ENCODE data around the gene C14orf132. TPM values are rescaled to one million over a fixed set of nuclear protein-coding genes. Genes with fewer than 3 reads are reported as not detected.
"Not testable (repeated sequence)": the region's sequence is repeated elsewhere in the genome, so short reads cannot be mapped to it uniquely, and the experiment has no call there.

The C14orf132 gene
- total and polyA plus RNA-seq, 2 donors = 1.7 to 4.3 TPM

DNA sequence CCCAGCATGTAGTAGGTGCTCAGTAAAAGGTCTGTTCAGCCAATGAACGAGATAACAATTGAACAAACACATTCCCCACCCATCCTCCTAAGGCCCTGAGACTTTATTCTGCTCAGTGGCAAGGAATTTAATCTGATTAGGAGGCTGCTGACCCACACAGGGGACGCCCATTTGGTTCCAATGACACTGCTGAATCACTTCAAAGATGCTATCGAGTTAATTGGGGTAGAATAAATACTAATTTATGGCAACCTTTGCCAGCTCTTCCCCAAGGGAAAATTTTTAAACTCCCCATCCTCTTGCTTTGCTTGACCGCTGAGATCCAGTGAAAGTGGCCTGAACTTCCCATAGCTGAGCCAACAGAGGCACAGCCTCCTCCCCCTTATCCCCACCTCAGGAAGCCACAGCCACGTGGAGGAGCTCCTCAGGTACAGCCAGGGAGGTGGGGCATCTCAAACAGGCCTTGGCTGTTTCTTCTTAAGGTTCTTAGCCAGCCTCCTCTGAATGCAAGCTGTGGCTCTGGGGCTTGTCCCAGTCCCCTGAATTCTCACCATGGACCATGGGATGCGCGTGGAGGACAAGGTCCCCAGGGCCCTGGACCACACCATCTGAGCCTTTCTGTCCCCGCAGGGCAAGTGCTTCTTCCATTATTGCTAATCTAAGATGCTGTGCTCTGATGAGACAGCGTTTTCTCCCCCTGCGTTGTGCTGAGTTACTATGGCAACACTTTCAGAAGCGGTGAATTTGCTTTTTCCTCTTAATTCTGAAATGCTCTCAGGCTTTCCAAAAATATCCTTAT lies 26.7 kb downstream of the C14orf132 start:
- Histone ChIP-seq H3K27me3 (ENCODE audit: control insufficient read depth in 2 of 2, insufficient read depth in 1 of 2, low read length in 1 of 2) (no peaks in the 10 kb centered on the region), H3K4me3 (ENCODE audit: low read length in 2 of 2) (no peak overlapping the region), H3K9me3 (ENCODE audit: control insufficient read depth in 2 of 2, insufficient read depth in 1 of 2, low read length in 1 of 2) (no peaks in the 10 kb centered on the region), H3K36me3 (ENCODE audit: control insufficient read depth in 2 of 2, insufficient read depth in 2 of 2, low read length in 1 of 2) (no peaks in the 10 kb centered on the region), H3K4me1 (ENCODE audit: control insufficient read depth in 2 of 2, insufficient read depth in 2 of 2, low read length in 2 of 2) (no peaks in the 10 kb centered on the region), H3K27ac (ENCODE audit: low read depth in 1 of 2, low read length in 1 of 2) (no peak overlapping the region)
- no peak for DNase-seq (ENCODE audit: low read depth in 6 of 9, low spot score in 9 of 9)
- WGBS = 61% methylated on average over 11 of the region's 11 CpGs

DNA sequence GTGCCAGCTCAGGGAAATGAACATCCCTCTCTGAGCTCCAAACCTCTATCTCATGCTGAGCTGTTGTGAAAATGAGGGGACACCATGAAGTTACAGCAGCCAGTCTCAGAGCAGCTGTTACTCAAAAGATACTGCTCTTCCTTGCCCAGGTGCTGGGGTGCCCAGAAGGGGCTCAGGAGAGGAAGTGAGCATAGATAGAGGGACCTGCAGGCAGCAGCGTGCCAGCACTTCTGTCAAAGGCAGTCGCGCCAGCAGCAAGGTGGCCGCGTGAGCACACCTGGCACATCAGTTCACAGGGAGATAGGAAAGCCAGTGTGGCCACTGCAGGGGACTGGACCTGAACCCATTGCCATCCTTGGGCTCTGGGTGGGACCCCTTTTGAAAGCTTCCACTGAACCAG lies 27.8 kb downstream of the C14orf132 start:
- Histone ChIP-seq H3K4me3 (ENCODE audit: low read length in 2 of 2) (no peak overlapping the region), H3K27ac (ENCODE audit: low read depth in 1 of 2, low read length in 1 of 2) (no peak overlapping the region), H3K27me3 (ENCODE audit: control insufficient read depth in 2 of 2, insufficient read depth in 1 of 2, low read length in 1 of 2) (no peaks in the 10 kb centered on the region), H3K9me3 (ENCODE audit: control insufficient read depth in 2 of 2, insufficient read depth in 1 of 2, low read length in 1 of 2) (no peaks in the 10 kb centered on the region), H3K36me3 (ENCODE audit: control insufficient read depth in 2 of 2, insufficient read depth in 2 of 2, low read length in 1 of 2) (no peaks in the 10 kb centered on the region), H3K4me1 (ENCODE audit: control insufficient read depth in 2 of 2, insufficient read depth in 2 of 2, low read length in 2 of 2) (no peaks in the 10 kb centered on the region)
- 90% methylated on average over 5 of the region's 5 CpGs for WGBS
- no peak for DNase-seq (ENCODE audit: low read depth in 6 of 9, low spot score in 9 of 9)

DNA sequence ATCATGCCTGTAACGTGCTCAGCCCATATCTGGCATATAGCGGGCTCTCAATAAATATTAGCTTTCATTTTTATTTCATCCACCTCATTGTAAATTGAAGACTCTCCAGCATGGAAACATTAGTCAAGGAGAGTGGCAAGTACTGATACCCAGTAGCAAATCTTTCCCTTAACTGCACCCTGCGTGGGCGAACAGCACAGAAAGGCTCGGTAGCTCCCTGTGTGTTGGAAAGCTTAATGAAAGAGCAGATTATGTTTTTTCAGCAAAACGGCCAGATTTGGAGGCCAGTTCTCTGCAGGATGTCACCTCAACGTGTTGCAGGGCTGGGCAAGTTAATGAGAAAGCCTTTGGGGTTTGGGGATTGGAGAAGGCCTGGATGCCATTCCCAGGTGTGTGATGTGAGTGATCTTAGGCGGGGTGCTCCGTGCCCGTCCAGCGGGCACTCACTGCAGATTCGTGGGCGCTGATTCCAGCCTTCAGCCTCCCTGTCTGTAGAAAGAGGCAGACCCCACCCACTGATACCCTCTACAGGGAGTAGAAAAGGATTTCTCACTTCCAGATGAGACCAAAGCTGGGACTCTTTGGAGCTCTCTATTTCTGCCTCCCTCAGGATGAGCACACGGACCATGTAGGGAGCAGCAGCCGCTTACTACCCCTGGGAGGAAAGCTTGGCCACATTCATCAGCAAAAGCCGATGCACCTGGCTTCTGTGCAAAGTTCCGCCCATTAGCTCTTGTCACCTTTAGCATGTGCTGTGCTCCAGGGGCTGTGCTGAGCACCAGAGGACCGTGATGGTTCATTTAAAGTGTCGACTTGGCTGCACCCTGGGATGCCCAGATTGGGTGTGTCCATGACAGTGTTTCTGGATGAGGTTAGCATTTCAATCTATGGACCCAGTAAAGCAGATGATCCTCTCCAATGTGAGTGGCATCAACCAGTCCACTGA lies 29.1 kb downstream of the C14orf132 start:
- Histone ChIP-seq H3K9me3 (ENCODE audit: control insufficient read depth in 2 of 2, insufficient read depth in 1 of 2, low read length in 1 of 2) (no peaks in the 10 kb centered on the region), H3K36me3 (ENCODE audit: control insufficient read depth in 2 of 2, insufficient read depth in 2 of 2, low read length in 1 of 2) (no peaks in the 10 kb centered on the region), H3K27ac (ENCODE audit: low read depth in 1 of 2, low read length in 1 of 2) (no peak overlapping the region), H3K4me3 (ENCODE audit: low read length in 2 of 2) (no peak overlapping the region), H3K27me3 (ENCODE audit: control insufficient read depth in 2 of 2, insufficient read depth in 1 of 2, low read length in 1 of 2) (no peaks in the 10 kb centered on the region), H3K4me1 (ENCODE audit: control insufficient read depth in 2 of 2, insufficient read depth in 2 of 2, low read length in 2 of 2) (no peaks in the 10 kb centered on the region)
- no peak for DNase-seq (ENCODE audit: low read depth in 6 of 9, low spot score in 9 of 9)
- WGBS = 92% methylated on average over 19 of the region's 19 CpGs

DNA sequence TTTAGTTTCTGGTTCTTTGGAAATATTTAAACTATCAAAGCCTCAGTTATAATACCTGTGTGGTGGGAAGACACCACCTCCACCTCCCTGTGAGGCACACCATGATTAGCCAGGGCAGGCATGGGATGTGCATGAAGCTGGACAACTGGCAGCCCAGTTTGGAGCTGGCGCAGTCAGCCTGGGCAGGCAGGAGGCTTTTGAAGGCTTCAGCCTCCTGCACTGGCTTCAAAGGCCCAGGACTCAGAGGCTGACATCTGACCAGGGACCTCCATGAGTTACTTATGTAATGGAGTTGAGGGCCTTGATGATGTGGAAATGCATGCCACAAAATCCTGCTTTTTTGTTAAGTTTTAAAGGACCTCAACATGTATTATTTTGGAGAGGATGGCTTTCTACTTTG lies 30.3 kb downstream of the C14orf132 start:
- no peaks in the 10 kb centered on the region for H3K36me3 ChIP-seq (ENCODE audit: control insufficient read depth in 2 of 2, insufficient read depth in 2 of 2, low read length in 1 of 2)
- 38% methylated on average over 1 of the region's 1 CpG for WGBS
- H3K27me3 ChIP-seq (ENCODE audit: control insufficient read depth in 2 of 2, insufficient read depth in 1 of 2, low read length in 1 of 2) = no peaks in the 10 kb centered on the region
- DNase-seq (ENCODE audit: low read depth in 6 of 9, low spot score in 9 of 9) = no peak
- H3K9me3 ChIP-seq (ENCODE audit: control insufficient read depth in 2 of 2, insufficient read depth in 1 of 2, low read length in 1 of 2) = no peaks in the 10 kb centered on the region
- H3K4me3 ChIP-seq (ENCODE audit: low read length in 2 of 2) = no peak overlapping the region
- no peaks in the 10 kb centered on the region for H3K4me1 ChIP-seq (ENCODE audit: control insufficient read depth in 2 of 2, insufficient read depth in 2 of 2, low read length in 2 of 2)
- no peak overlapping the region for H3K27ac ChIP-seq (ENCODE audit: low read depth in 1 of 2, low read length in 1 of 2)

DNA sequence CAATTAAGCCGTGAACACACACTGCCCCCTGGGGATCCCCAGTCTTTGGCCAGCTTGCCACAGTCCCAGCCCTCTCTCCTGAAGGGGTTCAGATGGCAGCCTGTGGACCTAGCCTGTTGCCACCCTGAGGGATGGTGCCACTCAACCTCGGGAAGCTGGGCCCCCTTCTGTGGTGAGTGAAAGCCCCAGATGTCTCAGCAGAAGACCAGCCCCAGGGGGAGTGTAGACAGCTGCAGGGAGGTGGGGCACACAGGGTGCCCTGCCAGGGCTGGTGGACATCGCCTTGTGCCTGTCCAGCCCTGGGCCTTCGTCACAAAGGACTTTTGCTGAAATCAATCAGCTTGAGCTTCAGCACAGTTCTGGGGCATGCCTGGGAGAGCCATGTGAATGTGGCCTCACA lies 32.4 kb downstream of the C14orf132 start:
- Histone ChIP-seq H3K4me1 (ENCODE audit: control insufficient read depth in 2 of 2, insufficient read depth in 2 of 2, low read length in 2 of 2) (no peaks in the 10 kb centered on the region), H3K4me3 (ENCODE audit: low read length in 2 of 2) (no peak overlapping the region), H3K36me3 (ENCODE audit: control insufficient read depth in 2 of 2, insufficient read depth in 2 of 2, low read length in 1 of 2) (no peaks in the 10 kb centered on the region), H3K27ac (ENCODE audit: low read depth in 1 of 2, low read length in 1 of 2) (no peak overlapping the region), H3K9me3 (ENCODE audit: control insufficient read depth in 2 of 2, insufficient read depth in 1 of 2, low read length in 1 of 2) (no peaks in the 10 kb centered on the region), H3K27me3 (ENCODE audit: control insufficient read depth in 2 of 2, insufficient read depth in 1 of 2, low read length in 1 of 2) (no peaks in the 10 kb centered on the region)
- DNase-seq (ENCODE audit: low read depth in 6 of 9, low spot score in 9 of 9) = no peak
- 88% methylated on average over 4 of the region's 4 CpGs for WGBS

DNA sequence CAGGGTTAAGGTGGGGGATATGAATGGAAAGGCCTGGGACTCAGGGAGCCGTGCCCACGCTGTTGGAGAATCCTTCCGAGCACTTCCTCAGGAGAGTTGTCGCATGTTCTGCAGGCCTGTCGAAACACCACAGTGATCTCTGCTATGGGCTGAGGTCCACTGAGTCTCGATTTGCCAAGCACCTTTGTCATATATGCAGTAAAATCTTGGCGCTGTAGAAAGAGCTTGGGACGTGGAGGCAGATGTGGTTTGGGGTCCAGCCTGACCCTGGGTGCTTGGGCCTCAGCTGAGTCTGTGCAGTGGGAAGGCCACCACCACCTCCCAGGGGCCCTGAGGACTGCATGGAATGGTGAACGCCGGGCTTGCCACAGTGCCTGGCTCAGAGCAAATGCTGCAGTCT lies 32.9 kb downstream of the C14orf132 start:
- no peaks in the 10 kb centered on the region for H3K9me3 ChIP-seq (ENCODE audit: control insufficient read depth in 2 of 2, insufficient read depth in 1 of 2, low read length in 1 of 2)
- no peaks in the 10 kb centered on the region for H3K36me3 ChIP-seq (ENCODE audit: control insufficient read depth in 2 of 2, insufficient read depth in 2 of 2, low read length in 1 of 2)
- no peak overlapping the region for H3K4me3 ChIP-seq (ENCODE audit: low read length in 2 of 2)
- no peak for DNase-seq (ENCODE audit: low read depth in 6 of 9, low spot score in 9 of 9)
- no peak overlapping the region for H3K27ac ChIP-seq (ENCODE audit: low read depth in 1 of 2, low read length in 1 of 2)
- no peaks in the 10 kb centered on the region for H3K27me3 ChIP-seq (ENCODE audit: control insufficient read depth in 2 of 2, insufficient read depth in 1 of 2, low read length in 1 of 2)
- H3K4me1 ChIP-seq (ENCODE audit: control insufficient read depth in 2 of 2, insufficient read depth in 2 of 2, low read length in 2 of 2) = no peaks in the 10 kb centered on the region
- 95% methylated on average over 10 of the region's 10 CpGs for WGBS

DNA sequence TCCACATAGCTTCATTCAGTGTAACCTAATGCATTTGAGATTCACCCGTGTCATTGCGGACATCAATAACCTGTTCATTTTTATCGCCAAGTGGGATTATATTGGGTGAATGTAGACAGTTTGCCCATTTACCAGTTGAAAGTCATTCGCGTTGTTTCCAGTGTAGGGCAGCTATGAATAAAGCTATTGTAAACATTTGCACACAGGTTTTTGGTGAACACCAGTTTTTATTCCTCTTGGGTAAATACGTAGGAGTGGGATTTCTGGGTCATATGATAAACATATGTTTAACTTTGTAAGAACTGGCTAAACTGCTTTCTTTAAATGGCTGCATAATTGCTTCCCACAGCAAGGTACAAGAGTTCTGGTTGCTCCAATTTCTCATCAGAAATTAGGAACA lies 33.6 kb downstream of the C14orf132 start:
- Histone ChIP-seq H3K4me3 (ENCODE audit: low read length in 2 of 2) (no peak overlapping the region), H3K36me3 (ENCODE audit: control insufficient read depth in 2 of 2, insufficient read depth in 2 of 2, low read length in 1 of 2) (no peaks in the 10 kb centered on the region), H3K27ac (ENCODE audit: low read depth in 1 of 2, low read length in 1 of 2) (no peak overlapping the region), H3K4me1 (ENCODE audit: control insufficient read depth in 2 of 2, insufficient read depth in 2 of 2, low read length in 2 of 2) (no peaks in the 10 kb centered on the region), H3K9me3 (ENCODE audit: control insufficient read depth in 2 of 2, insufficient read depth in 1 of 2, low read length in 1 of 2) (no peaks in the 10 kb centered on the region), H3K27me3 (ENCODE audit: control insufficient read depth in 2 of 2, insufficient read depth in 1 of 2, low read length in 1 of 2) (no peaks in the 10 kb centered on the region)
- WGBS = 95% methylated on average over 6 of the region's 6 CpGs
- DNase-seq (ENCODE audit: low read depth in 6 of 9, low spot score in 9 of 9) = no peak

DNA sequence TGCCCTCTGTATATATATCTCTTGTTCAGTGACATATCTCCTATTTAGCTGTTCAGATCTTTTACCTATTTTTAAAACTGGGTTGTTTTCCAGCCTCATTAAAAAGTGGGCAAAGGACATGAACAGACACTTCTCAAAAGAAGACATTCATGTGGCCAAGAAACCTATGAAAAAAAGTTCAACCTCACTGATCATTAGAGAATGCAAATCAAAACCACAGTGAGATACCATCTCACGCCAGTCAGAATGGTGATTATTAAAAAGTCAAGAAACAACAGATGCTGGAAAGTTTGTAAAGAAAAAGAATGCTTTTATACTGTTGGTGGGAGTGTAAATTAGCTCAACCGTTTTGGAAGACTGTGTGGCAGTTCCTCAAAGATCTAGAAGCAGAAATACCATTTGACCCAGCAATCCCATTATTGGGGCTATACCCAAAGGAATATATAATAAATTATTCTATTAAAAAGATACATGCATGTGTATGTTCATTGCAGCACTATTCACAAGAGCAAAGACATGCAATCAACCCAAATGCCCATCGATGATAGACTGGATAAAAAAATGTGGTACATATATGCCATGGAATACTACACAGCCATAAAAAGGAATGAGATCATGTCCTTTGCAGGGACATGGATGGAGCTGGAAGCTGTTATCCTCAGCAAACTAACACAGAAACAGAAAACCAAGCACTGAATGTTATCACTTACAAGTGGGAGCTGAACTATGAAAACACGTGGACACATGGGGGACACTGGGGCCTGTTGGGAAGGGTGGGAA lies 34.3 kb downstream of the C14orf132 start:
- not testable (repeated sequence) for H3K27me3 ChIP-seq (ENCODE audit: control insufficient read depth in 2 of 2, insufficient read depth in 1 of 2, low read length in 1 of 2); H3K4me1 ChIP-seq (ENCODE audit: control insufficient read depth in 2 of 2, insufficient read depth in 2 of 2, low read length in 2 of 2); H3K4me3 ChIP-seq (ENCODE audit: low read length in 2 of 2); H3K27ac ChIP-seq (ENCODE audit: low read depth in 1 of 2, low read length in 1 of 2); DNase-seq (ENCODE audit: low read depth in 6 of 9, low spot score in 9 of 9); H3K9me3 ChIP-seq (ENCODE audit: control insufficient read depth in 2 of 2, insufficient read depth in 1 of 2, low read length in 1 of 2); H3K36me3 ChIP-seq (ENCODE audit: control insufficient read depth in 2 of 2, insufficient read depth in 2 of 2, low read length in 1 of 2)
- WGBS = 95% methylated on average over 4 of the region's 4 CpGs

Measured in thymus (tissue), 11 donors.